Measurements from ENCODE around the gene STK32B.
A peak's percentile ranks its signal among the peaks of the same experiment; 100 is the strongest.
"Not testable (repeated sequence)": the region's sequence is repeated elsewhere in the genome, so short reads cannot be mapped to it uniquely, and the experiment has no call there.

STK32B gene

DNA sequence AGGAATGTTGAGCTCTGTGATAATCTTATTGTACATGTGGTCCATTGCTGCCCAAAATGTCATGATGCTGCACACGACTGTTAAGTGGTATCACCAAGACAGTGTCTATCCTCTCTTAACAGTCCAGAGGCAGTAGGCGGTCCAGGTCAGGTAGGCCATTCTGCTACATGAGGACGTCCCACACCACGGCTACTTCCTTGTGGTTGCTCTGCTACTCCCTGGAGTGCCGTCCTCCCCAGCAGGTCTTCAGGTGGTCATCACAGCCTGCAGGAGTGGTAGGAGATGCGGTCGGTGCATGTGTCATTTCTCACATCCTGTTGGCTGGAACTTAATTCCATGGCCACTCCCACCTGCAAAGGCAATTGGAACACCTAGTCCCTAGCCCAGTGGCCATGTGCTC is 11.5 kb upstream of the STK32B start:
- TF ChIP-seq POLR2A (IDR thresholded peaks at IDR 0.05; ENCODE audit: low read length) (no peak), GATA1 (IDR thresholded peaks at IDR 0.05; ENCODE audit: low read depth, low read length) (no peak)
- no peak for DNase-seq

- DNase-seq = peak; percentile 22 to 36
- TF ChIP-seq GATA1 (IDR thresholded peaks at IDR 0.05; ENCODE audit: low read depth, low read length) (no peak), POLR2A (IDR thresholded peaks at IDR 0.05; ENCODE audit: low read length) (no peak)
Observed at GRCh38 chr4:5040856-5041620, 10.2 kb upstream of the STK32B start.

- DNase-seq = peak; percentile 50 to 81
- TF ChIP-seq POLR2A (IDR thresholded peaks at IDR 0.05; ENCODE audit: low read length) = peak; percentile 17
- TF ChIP-seq GATA1 (IDR thresholded peaks at IDR 0.05; ENCODE audit: low read depth, low read length) = no peak
Observed at GRCh38 chr4:5041699-5042098, 9.6 kb upstream of the STK32B start.

DNA sequence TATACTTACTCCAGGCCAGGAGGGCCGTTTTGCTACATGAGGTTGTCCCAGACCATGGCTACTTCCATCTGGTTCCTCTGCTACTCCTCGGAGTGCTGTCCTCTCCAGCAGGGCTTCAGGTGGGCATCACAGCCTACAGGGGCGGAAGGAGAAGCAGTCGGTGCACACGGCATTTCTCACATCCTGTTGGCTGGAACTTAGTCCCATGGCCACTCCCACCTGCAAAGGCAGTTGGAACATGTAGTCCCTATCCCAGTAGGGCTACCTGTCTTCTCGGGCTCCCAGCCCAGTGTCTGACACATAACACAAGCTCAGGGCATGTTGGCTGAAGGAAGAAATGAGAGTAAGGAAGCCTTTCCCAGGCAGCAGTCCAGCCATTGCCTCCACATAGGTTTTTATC is 7.7 kb upstream of the STK32B start:
- TF ChIP-seq GATA1 (IDR thresholded peaks at IDR 0.05; ENCODE audit: low read depth, low read length) (no peak), POLR2A (IDR thresholded peaks at IDR 0.05; ENCODE audit: low read length) (no peak)
- DNase-seq = no peak

- TF ChIP-seq POLR2A (IDR thresholded peaks at IDR 0.05; ENCODE audit: low read length) (no peak), GATA1 (IDR thresholded peaks at IDR 0.05; ENCODE audit: low read depth, low read length) (no peak)
- no peak for DNase-seq
Observed at GRCh38 chr4:5044341-5044740, 6.9 kb upstream of the STK32B start.

DNA sequence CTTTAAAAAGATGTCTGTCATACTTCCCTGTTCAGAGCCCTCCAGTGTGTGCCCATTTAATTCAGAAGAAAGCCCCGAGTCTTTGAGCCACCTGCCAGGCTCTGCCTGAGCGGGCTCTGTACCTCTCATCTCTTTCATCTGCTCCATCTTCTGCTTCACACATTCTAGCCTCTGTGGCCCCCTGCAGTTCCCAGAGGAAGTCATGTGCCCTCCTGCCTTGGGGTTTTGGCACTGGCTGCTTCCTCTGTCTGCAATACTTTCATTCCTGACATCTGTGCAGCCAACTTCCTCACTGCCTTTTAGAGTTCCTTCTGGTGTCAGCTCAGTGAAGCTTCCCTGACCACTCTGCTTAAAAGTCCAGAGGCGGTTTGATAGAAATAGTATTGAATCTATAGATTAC is 6.2 kb upstream of the STK32B start:
- peak in 1 of 2 experiments; percentile 8 for DNase-seq
- no peak for TF ChIP-seq GATA1 (IDR thresholded peaks at IDR 0.05; ENCODE audit: low read depth, low read length)
- no peak for TF ChIP-seq POLR2A (IDR thresholded peaks at IDR 0.05; ENCODE audit: low read length)

DNA sequence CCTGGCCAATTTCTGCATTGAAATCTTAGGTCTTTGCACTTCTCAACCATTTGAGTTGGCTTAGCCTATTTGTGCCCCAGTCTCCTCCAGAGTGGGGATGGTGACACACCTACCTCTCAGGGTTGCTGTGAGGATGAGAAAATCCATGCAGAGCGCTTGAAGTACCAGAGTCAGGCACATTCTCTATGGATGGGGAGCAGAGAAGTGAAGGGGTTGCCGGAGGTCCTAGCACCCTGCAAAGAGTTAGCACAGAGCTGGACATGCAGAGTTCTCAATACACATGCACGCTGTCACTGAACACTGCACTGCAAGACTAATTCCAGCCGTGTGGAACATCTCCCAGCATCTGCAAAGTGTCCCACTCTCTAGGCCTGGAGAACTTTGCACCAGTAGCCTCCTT is 2.6 kb upstream of the STK32B start:
- TF ChIP-seq GATA1 (IDR thresholded peaks at IDR 0.05; ENCODE audit: low read depth, low read length) (no peak), POLR2A (IDR thresholded peaks at IDR 0.05; ENCODE audit: low read length) (no peak)
- no peak for DNase-seq

DNA sequence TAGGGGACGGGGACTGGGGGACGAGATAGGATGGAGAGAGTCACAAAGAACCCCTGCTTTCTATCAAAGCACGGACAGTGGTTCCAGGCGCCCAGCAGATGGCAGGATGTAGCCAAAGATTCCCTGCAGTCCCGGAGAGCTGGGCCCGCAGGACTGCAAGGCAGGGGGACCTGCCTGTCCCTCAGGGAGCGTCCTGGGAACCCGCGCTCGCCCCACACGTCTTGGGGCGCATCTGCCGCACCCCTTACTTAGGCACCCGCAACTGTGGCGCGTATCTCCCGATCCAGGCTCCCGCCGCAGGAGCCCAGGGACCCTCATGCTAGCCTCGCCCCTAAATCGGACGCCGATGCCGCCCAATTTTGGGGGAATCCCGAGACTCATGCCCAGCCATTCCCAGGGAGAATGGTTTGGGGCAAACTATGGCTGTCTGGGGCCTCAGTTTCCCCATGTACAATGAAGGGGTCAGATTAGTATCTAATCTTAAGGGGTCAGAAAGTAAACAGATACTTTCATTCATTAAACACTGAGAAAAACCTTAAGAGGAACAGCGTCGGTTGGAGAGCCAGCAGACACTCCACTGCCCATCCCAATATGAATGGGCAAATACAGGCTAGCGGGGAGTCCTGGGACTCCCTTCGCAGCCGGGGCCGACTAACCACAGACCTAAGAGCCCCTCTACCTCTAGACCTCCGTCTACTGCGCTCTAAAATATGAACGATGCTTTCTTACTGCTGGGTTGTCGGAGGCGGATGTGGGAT is 581 bp upstream of the STK32B start:
- peak; percentile 80 to 82 for DNase-seq
- TF ChIP-seq POLR2A (IDR thresholded peaks at IDR 0.05; ENCODE audit: low read length) (no peak), GATA1 (IDR thresholded peaks at IDR 0.05; ENCODE audit: low read depth, low read length) (no peak)

GRCh38 chr4:5052204-5052702 is 973 bp downstream of the STK32B start:
- no peak for TF ChIP-seq GATA1 (IDR thresholded peaks at IDR 0.05; ENCODE audit: low read depth, low read length)
- TF ChIP-seq POLR2A (IDR thresholded peaks at IDR 0.05; ENCODE audit: low read length) = no peak
- DNase-seq = peak in 1 of 2 experiments; percentile 34

GRCh38 chr4:5052726-5053425 is 1.6 kb downstream of the STK32B start:
- TF ChIP-seq GATA1 (IDR thresholded peaks at IDR 0.05; ENCODE audit: low read depth, low read length) (no peak), POLR2A (IDR thresholded peaks at IDR 0.05; ENCODE audit: low read length) (no peak)
- DNase-seq = no peak

DNA sequence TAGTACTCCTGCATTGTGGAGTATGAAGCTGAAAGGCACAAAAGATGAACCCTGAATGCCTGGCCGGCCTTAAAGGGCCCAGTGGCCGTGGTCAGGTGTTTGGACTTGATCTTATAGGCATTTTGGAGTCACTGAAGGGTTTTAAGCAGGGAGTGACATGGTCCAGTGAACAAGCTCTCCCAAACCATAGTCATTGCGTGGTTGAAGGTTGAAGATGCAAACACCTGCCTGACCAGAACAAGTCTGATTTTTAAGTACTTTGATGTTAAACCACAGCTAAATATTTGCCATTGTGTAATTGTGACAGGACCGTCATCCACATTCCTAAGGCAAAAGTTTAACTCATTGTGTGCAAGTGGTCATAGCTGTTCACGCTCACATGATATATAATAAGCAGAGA is 3.3 kb downstream of the STK32B start:
- TF ChIP-seq GATA1 (IDR thresholded peaks at IDR 0.05; ENCODE audit: low read depth, low read length) (no peak), POLR2A (IDR thresholded peaks at IDR 0.05; ENCODE audit: low read length) (no peak)
- DNase-seq = no peak

DNA sequence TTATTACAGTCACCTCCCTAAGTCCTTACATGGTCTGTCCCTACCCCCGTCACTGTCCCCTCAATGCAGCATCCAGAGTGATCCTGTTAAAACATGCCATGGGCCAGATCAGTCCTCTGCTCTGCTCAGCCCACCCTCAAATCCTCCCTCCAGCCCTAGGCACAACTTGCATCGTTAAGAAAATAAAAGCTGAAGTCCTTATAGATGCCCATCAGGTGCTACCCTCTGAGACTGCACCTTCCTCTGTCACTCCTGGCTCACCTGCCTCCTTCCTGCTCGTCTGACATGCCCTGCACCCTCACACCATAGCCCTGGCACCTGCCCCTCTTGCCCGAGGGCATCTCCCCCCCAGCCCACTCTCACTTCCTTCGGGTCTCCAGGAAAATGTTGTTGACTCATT is 4.1 kb downstream of the STK32B start:
- DNase-seq = no peak
- TF ChIP-seq POLR2A (IDR thresholded peaks at IDR 0.05; ENCODE audit: low read length) (no peak), GATA1 (IDR thresholded peaks at IDR 0.05; ENCODE audit: low read depth, low read length) (no peak)

GRCh38 chr4:5066101-5066500 is 14.8 kb downstream of the STK32B start:
- TF ChIP-seq POLR2A (IDR thresholded peaks at IDR 0.05; ENCODE audit: low read length) (no peak), GATA1 (IDR thresholded peaks at IDR 0.05; ENCODE audit: low read depth, low read length) (no peak)
- no peak for DNase-seq

- DNase-seq = not testable (repeated sequence)
Observed at GRCh38 chr4:5066968-5067367, 15.7 kb downstream of the STK32B start.
